ENCODE results near the gene SRRM5.

The SRRM5 gene

DNA sequence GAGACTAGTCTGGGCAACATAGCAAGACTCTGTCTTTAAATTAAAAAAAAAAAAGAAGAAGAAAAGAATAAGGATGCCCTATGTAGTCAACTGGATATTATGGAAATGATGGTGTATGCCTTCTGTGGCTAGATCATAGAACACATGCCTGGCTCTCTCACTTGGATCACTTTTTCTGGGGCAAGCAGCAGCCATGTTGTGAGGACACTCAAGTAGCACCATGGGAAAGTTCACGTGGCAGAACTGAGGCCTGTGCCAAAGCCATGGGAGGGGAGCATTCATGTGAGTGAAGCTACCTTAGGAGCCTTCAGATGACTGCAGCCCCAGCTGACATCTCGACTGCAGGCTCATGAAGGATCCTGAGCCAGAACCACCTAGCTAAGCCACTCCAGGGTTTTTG is 46.1 kb downstream of the SRRM5 start:
- TF ChIP-seq, protein P1, sequence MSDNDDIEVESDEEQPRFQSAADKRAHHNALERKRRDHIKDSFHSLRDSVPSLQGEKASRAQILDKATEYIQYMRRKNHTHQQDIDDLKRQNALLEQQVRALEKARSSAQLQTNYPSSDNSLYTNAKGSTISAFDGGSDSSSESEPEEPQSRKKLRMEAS (IDR thresholded peaks at IDR 0.05; ENCODE audit: low read depth, low read length), result no peak
- no peak for TF ChIP-seq MYC (IDR thresholded peaks at IDR 0.05; ENCODE audit: low read depth, low read length)
- TF ChIP-seq, protein P2, sequence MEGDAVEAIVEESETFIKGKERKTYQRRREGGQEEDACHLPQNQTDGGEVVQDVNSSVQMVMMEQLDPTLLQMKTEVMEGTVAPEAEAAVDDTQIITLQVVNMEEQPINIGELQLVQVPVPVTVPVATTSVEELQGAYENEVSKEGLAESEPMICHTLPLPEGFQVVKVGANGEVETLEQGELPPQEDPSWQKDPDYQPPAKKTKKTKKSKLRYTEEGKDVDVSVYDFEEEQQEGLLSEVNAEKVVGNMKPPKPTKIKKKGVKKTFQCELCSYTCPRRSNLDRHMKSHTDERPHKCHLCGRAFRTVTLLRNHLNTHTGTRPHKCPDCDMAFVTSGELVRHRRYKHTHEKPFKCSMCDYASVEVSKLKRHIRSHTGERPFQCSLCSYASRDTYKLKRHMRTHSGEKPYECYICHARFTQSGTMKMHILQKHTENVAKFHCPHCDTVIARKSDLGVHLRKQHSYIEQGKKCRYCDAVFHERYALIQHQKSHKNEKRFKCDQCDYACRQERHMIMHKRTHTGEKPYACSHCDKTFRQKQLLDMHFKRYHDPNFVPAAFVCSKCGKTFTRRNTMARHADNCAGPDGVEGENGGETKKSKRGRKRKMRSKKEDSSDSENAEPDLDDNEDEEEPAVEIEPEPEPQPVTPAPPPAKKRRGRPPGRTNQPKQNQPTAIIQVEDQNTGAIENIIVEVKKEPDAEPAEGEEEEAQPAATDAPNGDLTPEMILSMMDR (IDR thresholded peaks at IDR 0.05; ENCODE audit: low read depth, low read length), result no peak
- TF ChIP-seq POLR2A (IDR thresholded peaks at IDR 0.05; ENCODE audit: extremely low read depth, insufficient read length), result no peak
- DNase-seq (ENCODE audit: low read depth), result no peak
- no peak overlapping the region for H3K4me3 ChIP-seq (ENCODE audit: low read depth, low read length)

DNA sequence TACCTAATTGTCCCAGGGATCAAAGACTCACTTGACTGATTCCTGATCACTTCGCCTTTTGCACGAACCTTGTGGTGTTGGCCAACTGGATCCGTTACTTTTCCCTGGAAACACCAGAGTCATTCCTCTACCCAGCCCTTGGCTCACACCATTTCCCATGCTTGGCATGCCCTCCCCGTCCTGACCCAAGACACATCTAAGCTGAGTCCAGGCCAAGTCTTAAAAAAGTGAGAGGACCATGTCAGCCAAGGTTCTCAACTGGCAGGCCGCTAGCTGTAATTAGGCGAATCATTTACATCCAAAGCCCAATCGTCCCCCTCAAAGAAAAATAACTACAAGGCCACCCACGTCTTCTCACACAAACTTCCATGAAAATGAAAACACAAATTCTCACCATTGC is 46.6 kb downstream of the SRRM5 start:
- no peak overlapping the region for H3K4me3 ChIP-seq (ENCODE audit: low read depth, low read length)
- TF ChIP-seq MYC (IDR thresholded peaks at IDR 0.05; ENCODE audit: low read depth, low read length) (no peak), POLR2A (IDR thresholded peaks at IDR 0.05; ENCODE audit: extremely low read depth, insufficient read length) (no peak)
- TF ChIP-seq, protein P2 (IDR thresholded peaks at IDR 0.05; ENCODE audit: low read depth, low read length), result no peak
- TF ChIP-seq, protein P1 (IDR thresholded peaks at IDR 0.05; ENCODE audit: low read depth, low read length), result no peak
- DNase-seq (ENCODE audit: low read depth), result no peak

DNA sequence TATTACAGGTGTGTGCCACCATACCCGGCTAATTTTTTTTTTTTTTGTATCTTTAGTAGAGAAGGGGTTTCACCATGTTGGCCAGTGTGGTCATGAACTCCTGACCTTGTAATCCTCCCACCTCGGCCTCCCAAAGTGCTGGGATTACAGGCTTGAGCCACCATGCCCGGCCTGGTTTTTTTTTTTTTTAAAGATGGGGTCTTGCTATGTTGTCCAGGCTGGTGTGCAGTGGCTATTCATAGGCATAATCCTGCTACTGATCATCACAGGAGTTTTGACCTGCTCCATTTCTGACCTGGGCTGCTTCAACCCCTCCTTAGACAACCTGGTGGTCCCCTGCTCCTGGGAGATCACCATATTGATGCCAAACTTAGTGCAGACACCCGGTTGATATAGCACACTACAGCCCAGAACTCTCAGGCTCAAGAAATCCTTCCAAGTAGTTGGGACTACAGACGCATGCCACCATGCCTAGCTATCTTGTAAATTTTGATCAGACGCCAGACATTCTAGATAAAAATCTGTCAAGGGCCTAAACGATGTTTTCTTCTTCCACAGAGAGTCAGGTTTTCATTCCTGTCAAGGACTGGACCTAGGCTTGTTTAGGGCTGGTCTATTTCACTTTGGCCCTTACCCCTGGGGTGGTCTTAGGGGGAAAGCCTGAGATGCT is 48.5 kb downstream of the SRRM5 start:
- no peak for TF ChIP-seq MYC (IDR thresholded peaks at IDR 0.05; ENCODE audit: low read depth, low read length)
- no peak for TF ChIP-seq POLR2A (IDR thresholded peaks at IDR 0.05; ENCODE audit: extremely low read depth, insufficient read length)
- TF ChIP-seq, protein P2 (IDR thresholded peaks at IDR 0.05; ENCODE audit: low read depth, low read length), result no peak
- TF ChIP-seq, protein P1 (IDR thresholded peaks at IDR 0.05; ENCODE audit: low read depth, low read length), result no peak
- DNase-seq (ENCODE audit: low read depth), result no peak

DNA sequence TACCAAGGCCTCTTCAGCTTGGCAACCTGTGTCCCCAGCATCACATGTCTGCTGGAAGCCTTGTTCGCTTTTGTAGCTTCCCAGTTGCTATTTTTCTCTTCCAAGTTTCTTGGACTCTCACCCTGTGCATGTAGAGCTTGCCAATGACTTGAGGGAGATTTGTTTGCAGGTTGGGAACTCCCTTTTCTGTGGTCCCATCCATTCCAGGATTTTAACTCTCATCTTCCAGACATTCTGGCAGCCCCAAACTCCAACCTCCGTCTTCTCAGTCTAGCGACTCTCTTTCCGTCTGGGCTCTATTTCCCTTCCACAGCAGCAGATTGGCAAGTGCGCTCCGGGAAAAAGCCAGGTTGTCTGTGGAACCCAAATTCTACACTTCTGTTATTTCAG is 49.1 kb downstream of the SRRM5 start:
- no peak for DNase-seq (ENCODE audit: low read depth)
- TF ChIP-seq, protein P1 (IDR thresholded peaks at IDR 0.05; ENCODE audit: low read depth, low read length), result no peak
- TF ChIP-seq POLR2A (IDR thresholded peaks at IDR 0.05; ENCODE audit: extremely low read depth, insufficient read length) (no peak), MYC (IDR thresholded peaks at IDR 0.05; ENCODE audit: low read depth, low read length) (no peak)
- TF ChIP-seq, protein P2 (IDR thresholded peaks at IDR 0.05; ENCODE audit: low read depth, low read length), result no peak
- H3K4me3 ChIP-seq (ENCODE audit: low read depth, low read length), result no peak overlapping the region

More for the DNA sequence above, 48.5 kb downstream of the SRRM5 start:
- H3K4me3 ChIP-seq (ENCODE audit: low read depth, low read length), result no peak overlapping the region

DNA sequence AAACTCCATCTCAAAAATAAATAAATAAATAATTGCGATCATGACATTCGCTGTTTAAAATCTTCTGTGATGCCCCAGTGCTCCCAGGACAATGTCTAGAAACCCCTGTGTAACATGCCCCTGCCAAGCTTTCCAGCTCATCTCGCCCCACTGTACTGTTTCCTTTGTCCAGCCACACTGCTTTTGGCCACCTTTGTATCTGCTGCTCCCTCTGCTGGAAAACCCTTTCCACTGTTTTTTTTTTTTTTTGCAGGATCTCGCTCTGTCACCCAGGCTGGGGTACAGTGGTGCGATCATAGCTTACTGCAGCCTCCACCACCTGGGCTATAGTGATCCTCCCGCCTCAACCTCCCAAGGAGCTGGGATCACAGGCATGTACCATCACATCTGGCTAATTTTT is 50.6 kb downstream of the SRRM5 start:
- TF ChIP-seq POLR2A (IDR thresholded peaks at IDR 0.05; ENCODE audit: extremely low read depth, insufficient read length) (no peak), MYC (IDR thresholded peaks at IDR 0.05; ENCODE audit: low read depth, low read length) (no peak)
- TF ChIP-seq, protein P2 (IDR thresholded peaks at IDR 0.05; ENCODE audit: low read depth, low read length), result no peak
- TF ChIP-seq, protein P1 (IDR thresholded peaks at IDR 0.05; ENCODE audit: low read depth, low read length), result no peak
- H3K4me3 ChIP-seq (ENCODE audit: low read depth, low read length), result no peak overlapping the region
- DNase-seq (ENCODE audit: low read depth), result no peak

All from NB4 (cell line).